ENCODE results near the gene ARHGAP24. TPM values are rescaled to one million over a fixed set of nuclear protein-coding genes. Genes with fewer than 3 reads are reported as not detected.
"Not testable (repeated sequence)": the region's sequence is repeated elsewhere in the genome, so short reads cannot be mapped to it uniquely, and the experiment has no call there.

Gene ARHGAP24
- total RNA-seq, 2 experiments from 2014 or later: not detected

DNA sequence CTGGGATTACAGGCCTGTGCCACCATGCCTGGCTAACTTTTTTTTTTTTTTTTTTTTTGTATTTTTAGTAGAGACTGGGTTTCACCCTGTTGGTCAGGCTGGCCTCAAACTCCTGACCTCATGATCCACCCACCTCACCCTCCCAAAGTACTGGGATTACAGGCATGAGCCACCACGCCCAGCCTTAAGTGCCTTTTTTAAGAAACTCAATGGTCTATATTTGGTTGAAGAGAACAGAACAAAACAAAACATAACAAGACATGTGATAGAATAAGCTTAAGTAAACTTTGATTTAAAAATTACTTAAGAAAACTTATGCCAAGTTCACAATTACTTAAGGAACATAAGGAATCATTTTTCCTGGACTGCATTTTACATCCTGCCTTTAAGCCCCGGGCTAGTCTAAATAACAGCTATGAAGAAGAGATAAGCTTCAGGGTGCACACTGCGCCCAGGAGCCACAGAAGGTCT lies 365.1 kb downstream of the ARHGAP24 start:
- H3K4me1 Mint-ChIP-seq; DNase-seq; H3K9me3 Mint-ChIP-seq; H3K4me3 Mint-ChIP-seq; H3K27me3 Mint-ChIP-seq; CTCF ChIA-PET; POLR2A ChIA-PET; H3K36me3 Mint-ChIP-seq (ENCODE audit: low read depth); H3K27ac Mint-ChIP-seq: not testable (repeated sequence)

DNA sequence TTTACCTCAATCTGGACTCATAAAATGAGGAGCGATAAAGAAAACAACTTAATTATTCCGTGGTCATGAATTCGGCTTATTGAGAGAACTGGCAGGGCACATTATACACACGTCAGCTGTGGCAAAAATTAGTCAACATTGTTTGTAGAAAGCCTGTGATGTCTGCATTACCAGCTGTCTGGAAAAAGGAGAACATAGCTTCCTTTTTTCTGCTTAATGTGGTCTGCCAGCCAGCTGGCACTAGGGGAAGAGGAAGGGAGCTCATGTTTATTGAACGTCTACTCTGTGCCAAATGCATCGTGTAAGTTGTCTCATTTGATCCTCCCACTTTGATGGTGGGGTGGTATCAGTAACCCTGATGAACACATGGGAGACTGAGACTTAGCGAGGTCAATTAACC lies 367.6 kb downstream of the ARHGAP24 start:
- no peaks in the 10 kb centered on the region for H3K4me1 Mint-ChIP-seq
- no peaks in the 10 kb centered on the region for H3K36me3 Mint-ChIP-seq (ENCODE audit: low read depth)
- ChIA-PET CTCF (no interaction called here), POLR2A (no interaction called here)
- no peak overlapping the region for H3K4me3 Mint-ChIP-seq
- no peak for DNase-seq
- H3K27ac Mint-ChIP-seq: no peak overlapping the region
- H3K27me3 Mint-ChIP-seq: no peaks in the 10 kb centered on the region
- no peaks in the 10 kb centered on the region for H3K9me3 Mint-ChIP-seq

DNA sequence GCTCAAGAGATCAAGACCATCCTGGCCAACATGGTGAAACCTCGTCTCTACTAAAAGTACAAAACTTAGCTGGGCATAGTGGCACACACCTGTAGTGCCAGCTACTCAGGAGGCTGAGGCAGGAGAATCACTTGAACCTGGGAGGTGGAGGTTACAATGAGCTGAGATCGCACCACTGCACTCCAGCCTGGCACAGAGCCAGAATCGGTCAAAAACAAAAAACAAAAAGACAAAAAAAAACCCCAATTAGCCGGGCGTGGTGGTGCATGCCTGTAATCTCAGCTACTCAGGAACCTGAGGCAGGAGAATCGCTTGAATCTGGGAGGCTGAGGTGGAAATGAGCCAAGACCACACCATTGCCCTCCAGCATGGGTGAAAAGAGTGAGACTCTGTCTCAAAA lies 378.8 kb downstream of the ARHGAP24 start:
- POLR2A ChIA-PET, H3K4me3 Mint-ChIP-seq: not testable (repeated sequence)

DNA sequence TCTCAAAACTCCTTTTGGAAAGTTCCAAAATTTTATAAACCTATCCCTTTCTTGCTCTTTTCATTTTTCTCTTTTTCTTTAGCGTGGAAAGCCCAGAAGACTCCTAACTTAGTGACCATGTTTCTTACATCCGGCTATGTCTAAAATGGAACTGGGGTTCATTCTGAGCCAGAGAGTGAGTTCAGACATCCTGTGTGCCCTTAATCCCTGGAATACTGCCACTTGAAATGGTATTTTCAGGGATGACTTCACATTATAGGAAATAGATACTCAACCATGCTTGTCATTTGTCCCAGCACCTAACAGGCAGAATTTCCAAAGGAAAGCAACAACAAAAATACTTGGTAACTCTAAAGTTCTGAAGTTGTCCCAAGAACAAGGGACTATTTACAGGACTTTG lies 379.6 kb downstream of the ARHGAP24 start:
- Mint-ChIP-seq H3K36me3 (ENCODE audit: low read depth) (no peaks in the 10 kb centered on the region), H3K27ac (no peak overlapping the region), H3K27me3 (no peaks in the 10 kb centered on the region), H3K4me3 (no peak overlapping the region), H3K4me1 (no peaks in the 10 kb centered on the region), H3K9me3 (peaks cover 5% of the 10 kb centered on the region)
- DNase-seq: no peak
- ChIA-PET POLR2A (no interaction called here), CTCF (no interaction called here)

More for the DNA sequence above, 378.8 kb downstream of the ARHGAP24 start:
- H3K4me1 Mint-ChIP-seq; CTCF ChIA-PET; DNase-seq; H3K27ac Mint-ChIP-seq; H3K27me3 Mint-ChIP-seq; H3K36me3 Mint-ChIP-seq (ENCODE audit: low read depth); H3K9me3 Mint-ChIP-seq: not testable (repeated sequence)

DNA sequence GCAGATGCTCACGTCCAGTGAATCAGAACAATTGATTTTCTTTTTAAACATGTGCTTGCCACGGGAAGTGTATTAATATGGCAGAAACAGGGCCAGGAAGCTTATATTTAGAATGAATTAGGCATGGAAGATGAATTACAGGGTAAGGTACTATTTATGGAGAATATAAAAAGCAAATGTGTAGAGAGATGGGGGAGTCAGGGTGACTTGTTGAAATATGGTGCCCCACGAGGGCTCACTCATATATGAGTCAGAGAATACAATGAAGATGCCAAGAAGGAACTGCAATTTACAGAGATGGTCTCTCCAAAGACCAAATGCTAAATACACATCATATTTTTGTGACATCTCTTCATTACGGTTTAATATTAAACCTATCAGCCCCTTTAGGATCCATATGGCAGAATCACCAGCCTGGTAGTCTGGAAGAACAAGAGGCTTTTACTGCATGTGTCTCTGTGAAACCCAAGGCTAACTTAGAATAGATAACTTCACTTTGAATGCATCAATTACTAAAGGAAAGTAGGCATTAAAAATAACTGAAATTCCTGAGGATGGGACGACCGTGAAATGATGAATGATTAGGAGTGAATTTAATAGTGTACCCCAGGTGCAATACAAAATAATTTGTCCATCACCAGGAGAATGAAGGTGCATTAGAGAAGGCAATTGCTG lies 385.3 kb downstream of the ARHGAP24 start:
- Mint-ChIP-seq H3K4me3 (no peak overlapping the region), H3K27me3 (no peaks in the 10 kb centered on the region), H3K36me3 (ENCODE audit: low read depth) (no peaks in the 10 kb centered on the region), H3K9me3 (no peaks in the 10 kb centered on the region), H3K27ac (no peak overlapping the region), H3K4me1 (no peaks in the 10 kb centered on the region)
- POLR2A ChIA-PET: no interaction called here
- CTCF ChIA-PET: no interaction called here
- DNase-seq: no peak

DNA sequence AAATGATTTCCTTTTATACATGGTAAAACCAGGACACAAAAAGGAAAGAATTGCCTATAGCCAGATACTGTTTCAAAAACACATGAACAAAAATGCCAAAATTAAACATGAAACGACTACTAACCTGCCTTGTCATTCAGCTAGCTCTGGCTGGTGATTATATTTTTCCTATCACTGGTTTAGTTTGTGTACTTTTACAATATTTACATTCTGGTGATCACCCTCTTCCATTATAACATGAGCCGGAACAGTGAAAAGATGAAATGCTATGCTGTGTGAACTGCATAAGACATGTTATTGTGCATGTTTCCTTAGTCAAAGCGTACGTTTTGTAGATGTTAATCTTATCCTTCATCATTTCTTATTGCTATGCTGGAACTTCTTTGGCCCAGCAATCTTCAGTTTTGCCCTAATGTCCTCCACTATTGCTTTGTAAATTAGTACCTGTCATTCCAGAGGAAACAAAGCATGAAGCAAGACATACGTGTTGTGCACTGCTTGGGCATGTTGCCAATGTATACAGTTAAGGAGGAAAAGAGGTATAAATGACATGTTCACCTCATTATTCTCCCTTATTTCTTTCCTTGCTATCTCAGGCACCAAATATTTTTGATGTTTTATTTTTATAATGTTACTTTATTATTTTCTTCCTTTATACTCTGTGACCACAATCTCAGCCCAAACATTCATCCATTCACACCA lies 386.3 kb downstream of the ARHGAP24 start:
- H3K9me3 Mint-ChIP-seq: no peaks in the 10 kb centered on the region
- no peak overlapping the region for H3K27ac Mint-ChIP-seq
- no peak for DNase-seq
- H3K4me3 Mint-ChIP-seq: no peak overlapping the region
- H3K36me3 Mint-ChIP-seq (ENCODE audit: low read depth): no peaks in the 10 kb centered on the region
- ChIA-PET POLR2A (no interaction called here), CTCF (no interaction called here)
- H3K4me1 Mint-ChIP-seq: no peaks in the 10 kb centered on the region
- H3K27me3 Mint-ChIP-seq: no peaks in the 10 kb centered on the region

DNA sequence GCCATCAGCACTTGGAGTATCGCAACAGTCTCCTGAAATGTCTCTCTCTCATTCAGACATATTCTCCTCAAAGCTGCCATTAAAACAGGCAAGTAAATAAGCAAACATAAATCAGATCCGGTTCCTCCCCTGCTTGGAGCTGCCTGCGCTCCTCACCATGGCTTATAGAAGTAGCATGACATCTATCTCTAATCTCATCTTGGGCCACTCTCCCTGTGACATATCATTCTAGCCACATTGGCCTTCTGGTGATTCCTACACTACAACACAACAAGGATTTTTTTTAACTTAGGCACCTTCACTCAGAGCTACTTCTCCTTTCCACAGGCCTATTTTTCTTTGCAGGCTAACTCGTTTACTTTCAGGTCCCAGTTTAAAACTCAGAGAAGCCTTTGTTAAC lies 387.9 kb downstream of the ARHGAP24 start:
- no peak for DNase-seq
- POLR2A ChIA-PET: no interaction called here
- H3K9me3 Mint-ChIP-seq: no peaks in the 10 kb centered on the region
- H3K4me1 Mint-ChIP-seq: no peaks in the 10 kb centered on the region
- H3K4me3 Mint-ChIP-seq: no peak overlapping the region
- no peaks in the 10 kb centered on the region for H3K27me3 Mint-ChIP-seq
- H3K27ac Mint-ChIP-seq: no peak overlapping the region
- no peaks in the 10 kb centered on the region for H3K36me3 Mint-ChIP-seq (ENCODE audit: low read depth)
- CTCF ChIA-PET: no interaction called here

DNA sequence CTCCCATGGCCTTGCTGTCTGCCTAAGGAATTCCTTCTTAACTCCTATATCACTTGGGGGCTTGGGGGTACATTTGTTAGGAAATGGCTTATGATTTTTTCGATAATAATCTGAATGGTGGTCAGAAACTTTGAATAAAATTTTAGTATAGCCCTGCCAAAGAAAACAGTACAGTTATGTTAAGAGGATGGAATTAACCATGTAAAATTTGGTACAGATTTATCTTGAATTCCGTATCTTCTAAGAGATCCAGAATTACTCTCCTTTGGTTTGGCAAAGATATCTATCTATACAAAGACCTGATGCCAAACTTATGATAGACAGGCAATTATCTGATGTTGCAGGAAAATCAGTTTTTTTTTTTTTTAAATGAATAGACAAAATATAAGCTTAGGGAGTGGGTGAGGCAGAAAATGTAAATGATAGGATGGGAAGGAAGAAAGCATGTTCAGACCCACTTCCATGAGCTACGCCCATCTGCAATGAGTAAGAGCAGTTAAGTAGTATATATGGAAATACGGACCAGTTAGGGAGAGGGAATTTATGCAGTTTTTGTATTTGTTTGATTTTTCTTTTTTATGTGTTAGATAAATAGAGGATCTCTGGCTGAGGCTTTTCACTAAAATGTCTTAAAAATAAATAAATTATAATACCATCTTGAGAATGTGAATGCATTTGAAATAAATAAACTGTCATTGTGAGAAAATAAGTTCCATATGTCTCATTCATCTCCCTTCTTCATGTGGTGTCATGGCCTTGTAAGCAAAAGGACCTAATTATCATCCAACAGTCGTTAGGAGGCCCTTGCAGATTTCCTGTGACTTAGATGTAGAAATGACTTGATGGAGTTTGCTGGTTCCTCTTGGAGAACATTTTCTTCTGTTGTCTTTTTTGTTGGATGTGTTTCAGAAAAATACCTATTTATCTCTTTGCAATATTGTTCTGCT lies 389.6 kb downstream of the ARHGAP24 start:
- Mint-ChIP-seq H3K36me3 (ENCODE audit: low read depth) (no peaks in the 10 kb centered on the region), H3K9me3 (no peaks in the 10 kb centered on the region), H3K4me1 (no peaks in the 10 kb centered on the region), H3K27ac (no peak overlapping the region), H3K27me3 (no peaks in the 10 kb centered on the region), H3K4me3 (no peak overlapping the region)
- ChIA-PET POLR2A (no interaction called here), CTCF (no interaction called here)
- no peak for DNase-seq

DNA sequence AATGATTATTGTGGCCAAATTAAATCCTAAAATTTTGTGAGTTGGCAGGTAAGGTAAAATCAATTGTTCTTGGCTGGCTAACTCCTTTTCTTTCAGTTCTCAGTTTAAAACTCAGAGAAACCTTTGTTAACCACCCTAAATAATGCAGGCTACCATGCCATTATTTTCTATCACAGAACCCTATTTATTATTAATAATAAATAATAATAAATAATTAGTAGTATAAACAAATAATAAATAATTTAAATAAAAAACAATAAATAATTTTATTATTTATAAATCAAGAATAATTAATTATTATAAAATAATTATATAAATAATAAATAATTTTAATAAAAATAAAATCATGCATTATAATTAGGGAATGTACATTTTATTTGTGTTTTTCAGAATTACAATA lies 390.3 kb downstream of the ARHGAP24 start:
- Mint-ChIP-seq H3K27me3 (no peaks in the 10 kb centered on the region), H3K4me1 (no peaks in the 10 kb centered on the region), H3K9me3 (no peaks in the 10 kb centered on the region), H3K27ac (no peak overlapping the region), H3K36me3 (ENCODE audit: low read depth) (no peaks in the 10 kb centered on the region), H3K4me3 (no peak overlapping the region)
- DNase-seq: no peak
- ChIA-PET POLR2A (no interaction called here), CTCF (no interaction called here)

DNA sequence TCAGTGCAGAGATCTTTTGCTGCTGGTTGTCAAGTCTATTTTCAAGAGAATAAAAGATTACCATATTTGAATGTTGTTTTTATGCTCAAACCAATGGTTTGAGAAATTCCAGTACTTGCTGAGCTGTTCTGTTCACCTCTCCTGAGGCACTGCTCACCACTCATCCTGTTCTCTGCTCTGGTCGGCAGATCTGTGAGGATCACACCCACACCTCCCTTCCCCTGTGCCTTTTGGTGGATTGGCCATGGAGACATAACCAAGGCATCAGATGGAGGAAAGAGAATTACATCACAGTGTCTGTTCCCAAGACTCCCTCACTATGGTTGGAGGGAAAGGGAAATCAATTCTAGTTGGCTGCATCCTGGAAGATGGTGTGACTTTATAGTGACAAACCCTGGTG lies 391.6 kb downstream of the ARHGAP24 start:
- CTCF ChIA-PET: no interaction called here
- H3K36me3 Mint-ChIP-seq (ENCODE audit: low read depth): no peaks in the 10 kb centered on the region
- DNase-seq: no peak
- H3K9me3 Mint-ChIP-seq: no peaks in the 10 kb centered on the region
- no peak overlapping the region for H3K27ac Mint-ChIP-seq
- H3K4me3 Mint-ChIP-seq: no peak overlapping the region
- H3K27me3 Mint-ChIP-seq: no peaks in the 10 kb centered on the region
- H3K4me1 Mint-ChIP-seq: no peaks in the 10 kb centered on the region
- POLR2A ChIA-PET: no interaction called here

DNA sequence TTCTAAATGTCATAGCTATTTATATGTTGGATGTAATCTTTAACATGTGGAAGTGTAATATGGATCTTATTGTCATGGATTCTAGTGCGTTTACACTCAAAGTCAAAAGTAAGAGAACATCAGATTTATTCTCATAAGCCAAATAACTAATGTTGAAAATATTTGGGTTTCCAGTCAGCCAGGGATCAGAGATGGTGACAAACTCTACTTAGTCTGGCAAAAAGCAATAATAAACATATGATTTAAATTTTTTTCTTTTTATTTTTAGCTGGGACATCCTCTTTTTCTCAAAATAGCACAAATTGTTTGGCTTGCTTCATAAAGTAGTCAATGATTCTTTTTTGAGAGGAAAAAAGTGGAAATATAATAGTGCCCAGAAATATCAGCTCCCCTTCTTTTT lies 392.3 kb downstream of the ARHGAP24 start:
- Mint-ChIP-seq H3K4me3 (no peak overlapping the region), H3K27me3 (no peaks in the 10 kb centered on the region), H3K4me1 (no peaks in the 10 kb centered on the region), H3K9me3 (no peaks in the 10 kb centered on the region), H3K36me3 (ENCODE audit: low read depth) (no peaks in the 10 kb centered on the region), H3K27ac (no peak overlapping the region)
- DNase-seq: no peak
- POLR2A ChIA-PET: no interaction called here
- CTCF ChIA-PET: no interaction called here

DNA sequence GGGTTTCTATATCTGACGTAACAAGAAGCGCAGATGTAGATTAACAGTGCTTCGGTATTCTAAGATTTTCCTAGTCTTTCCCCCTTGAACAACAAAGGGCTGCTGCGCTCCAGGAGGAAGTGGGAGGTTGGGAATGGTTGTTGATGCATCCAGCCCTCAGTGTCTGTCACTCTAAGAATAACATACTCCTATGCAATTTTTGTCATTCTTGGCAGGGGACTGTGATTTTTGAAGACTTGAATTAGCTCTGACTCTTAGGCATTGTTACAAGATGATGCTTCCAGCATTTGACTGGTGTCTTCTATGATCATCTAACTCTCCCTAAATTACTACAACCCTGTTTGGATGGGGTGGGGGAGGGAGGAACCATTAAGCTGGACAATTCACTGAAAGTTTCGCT lies 394.2 kb downstream of the ARHGAP24 start:
- ChIA-PET POLR2A (no interaction called here), CTCF (no interaction called here)
- Mint-ChIP-seq H3K4me1 (no peaks in the 10 kb centered on the region), H3K9me3 (no peaks in the 10 kb centered on the region), H3K36me3 (ENCODE audit: low read depth) (no peaks in the 10 kb centered on the region), H3K27ac (no peak overlapping the region), H3K4me3 (no peak overlapping the region), H3K27me3 (no peaks in the 10 kb centered on the region)
- no peak for DNase-seq

DNA sequence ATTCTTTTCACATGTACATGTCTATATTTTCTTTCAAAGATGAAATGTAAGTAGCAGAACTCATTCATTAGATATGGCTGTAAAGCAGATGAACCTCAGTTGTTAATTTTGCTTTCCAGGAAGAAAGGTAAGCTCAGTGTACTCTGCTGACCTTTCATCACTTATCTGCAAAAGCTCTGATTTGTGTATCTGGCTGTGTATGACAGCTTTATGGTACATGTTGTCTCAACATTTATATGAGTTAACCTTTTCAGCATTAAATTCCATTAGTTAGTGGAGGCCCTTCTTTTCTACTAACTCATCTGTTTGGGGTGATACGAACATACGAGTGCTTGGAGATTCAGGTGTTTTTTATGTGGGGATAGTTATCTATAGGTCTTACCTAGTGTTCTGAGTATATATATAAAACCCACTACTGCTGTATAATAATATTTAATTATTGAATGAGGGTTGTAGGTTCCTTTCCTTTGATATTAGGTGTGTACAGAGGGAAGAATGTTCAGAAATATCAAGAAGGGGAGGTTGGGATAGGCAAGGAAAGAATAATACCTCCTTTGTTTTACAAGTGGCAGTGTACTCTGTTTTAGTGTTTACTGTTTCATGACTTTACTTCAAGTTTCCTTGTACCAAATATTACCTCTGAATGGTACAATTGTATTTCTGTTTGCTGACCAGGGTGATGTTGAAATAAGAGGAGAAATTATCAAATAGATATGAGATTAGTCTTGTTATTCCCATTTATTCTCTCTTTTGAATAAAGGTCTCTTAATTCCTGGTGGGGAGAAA lies 395.5 kb downstream of the ARHGAP24 start:
- Mint-ChIP-seq H3K9me3 (no peaks in the 10 kb centered on the region), H3K36me3 (ENCODE audit: low read depth) (no peaks in the 10 kb centered on the region), H3K27me3 (no peaks in the 10 kb centered on the region), H3K27ac (no peak overlapping the region), H3K4me1 (no peaks in the 10 kb centered on the region), H3K4me3 (no peak overlapping the region)
- CTCF ChIA-PET: no interaction called here
- no peak for DNase-seq
- POLR2A ChIA-PET: no interaction called here
